AG04450 (cell line): ENCODE measurements around the gene TRPT1. TPM values are rescaled to one million over a fixed set of nuclear protein-coding genes. Genes with fewer than 3 reads are reported as not detected.

Experiments
- CTCF ChIA-PET: fragments of 300-600, 350-600 bp; formaldehyde crosslinking; extraction: SDS; loops from one replicate; lab custom pipeline; 2022; ENCODE audit warnings: antibody characterized with exemption, inconsistent platforms; lab: Charles Lee
- POLR2A ChIA-PET: fragments of 350-600 bp; formaldehyde crosslinking; extraction: SDS; loops from one replicate; lab custom pipeline; 2021; ENCODE audit warnings: antibody characterized with exemption, inconsistent platforms; lab: Yijun Ruan, JAX
- DNase-seq: peaks from one replicate; pipeline ENCODE4 v3.0.0-alpha.2; 2011; ENCODE audit warnings: low read depth, low spot score
- H3K27ac ChIP-seq: one replicate; pipeline ENCODE4 v1.5.1; 2012; ENCODE audit warnings: low read depth, low read length, control low read depth
- H3K27me3 ChIP-seq: one replicate; pipeline ENCODE4 v1.6.0; 2012; ENCODE audit warnings: low read length; ENCODE audit not compliant: control insufficient read depth, insufficient read depth
- H3K4me3 ChIP-seq: 2 replicates; pipeline ENCODE4 v1.5.1; 2011; ENCODE audit warnings: mild to moderate bottlenecking, low read depth, low read length, control low read depth
- H3K9me3 ChIP-seq: 2 replicates; pipeline ENCODE4 v1.5.1; 2012; ENCODE audit warnings: low read length; ENCODE audit not compliant: control insufficient read depth, insufficient read depth
- polyA plus RNA-seq: library from polyadenylated mRNA; depleted of rRNA; stranded (reverse); fragments of >200 nt; gene quantifications from 2 replicates; pipeline ENCODE4 v1.2.3, GENCODE V29; 2011; rRNA removed
- TF ChIP-seq, protein P1 (sequence below): IDR thresholded peaks from 2 replicates; pipeline ENCODE4 v1.5.1; 2011; ENCODE audit warnings: low read depth, low read length, control low read depth, inconsistent platforms

Gene TRPT1
- polyA plus RNA-seq, 1 experiment = 21.6 TPM

DNA sequence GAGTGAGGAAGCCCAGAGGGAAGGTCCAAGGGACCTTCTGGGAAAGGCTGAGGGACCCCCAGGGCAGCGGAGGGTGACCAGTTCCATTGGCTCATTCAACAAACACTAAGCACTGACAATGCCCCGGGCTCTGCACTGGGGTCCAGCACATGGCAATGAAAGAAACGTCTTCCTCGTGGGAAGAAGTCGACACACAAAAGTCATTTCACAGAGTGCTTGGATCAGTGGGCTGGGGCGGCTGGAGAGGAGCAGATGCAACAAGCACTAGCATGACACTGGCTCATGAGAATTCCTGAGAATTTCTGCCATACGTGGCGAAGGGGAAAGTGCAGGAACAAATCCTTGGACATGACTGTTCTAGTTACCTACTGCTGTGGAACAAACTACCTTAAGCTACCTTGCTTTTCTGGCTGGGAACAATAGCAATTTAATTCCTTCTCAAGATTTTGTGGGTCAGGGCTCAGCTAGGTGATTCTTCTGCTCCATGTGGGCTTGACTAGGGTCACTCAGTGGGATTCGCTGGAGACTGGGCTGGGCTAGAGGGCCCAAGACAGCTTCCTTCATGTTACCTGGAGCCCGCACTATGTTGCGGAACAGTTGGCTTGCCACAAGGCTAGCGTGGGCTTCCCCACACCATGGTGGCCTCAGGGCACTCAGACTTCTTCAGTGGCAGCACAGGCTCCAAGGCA lies 46.9 kb downstream of the TRPT1 start:
- DNase-seq = no peak
- no peak overlapping the region for H3K4me3 ChIP-seq
- H3K27ac ChIP-seq = no peak overlapping the region
- no peaks in the 10 kb centered on the region for H3K27me3 ChIP-seq
- TF ChIP-seq, protein P1, sequence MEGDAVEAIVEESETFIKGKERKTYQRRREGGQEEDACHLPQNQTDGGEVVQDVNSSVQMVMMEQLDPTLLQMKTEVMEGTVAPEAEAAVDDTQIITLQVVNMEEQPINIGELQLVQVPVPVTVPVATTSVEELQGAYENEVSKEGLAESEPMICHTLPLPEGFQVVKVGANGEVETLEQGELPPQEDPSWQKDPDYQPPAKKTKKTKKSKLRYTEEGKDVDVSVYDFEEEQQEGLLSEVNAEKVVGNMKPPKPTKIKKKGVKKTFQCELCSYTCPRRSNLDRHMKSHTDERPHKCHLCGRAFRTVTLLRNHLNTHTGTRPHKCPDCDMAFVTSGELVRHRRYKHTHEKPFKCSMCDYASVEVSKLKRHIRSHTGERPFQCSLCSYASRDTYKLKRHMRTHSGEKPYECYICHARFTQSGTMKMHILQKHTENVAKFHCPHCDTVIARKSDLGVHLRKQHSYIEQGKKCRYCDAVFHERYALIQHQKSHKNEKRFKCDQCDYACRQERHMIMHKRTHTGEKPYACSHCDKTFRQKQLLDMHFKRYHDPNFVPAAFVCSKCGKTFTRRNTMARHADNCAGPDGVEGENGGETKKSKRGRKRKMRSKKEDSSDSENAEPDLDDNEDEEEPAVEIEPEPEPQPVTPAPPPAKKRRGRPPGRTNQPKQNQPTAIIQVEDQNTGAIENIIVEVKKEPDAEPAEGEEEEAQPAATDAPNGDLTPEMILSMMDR = no peak
- POLR2A ChIA-PET = no interaction called here
- H3K9me3 ChIP-seq = peaks cover 6% of the 10 kb centered on the region
- CTCF ChIA-PET = interaction anchor here (0.5 kb wide), 1 partner anchor 73 kb away, joined by 4 read pairs; no protein-coding TSS in a partner anchor

DNA sequence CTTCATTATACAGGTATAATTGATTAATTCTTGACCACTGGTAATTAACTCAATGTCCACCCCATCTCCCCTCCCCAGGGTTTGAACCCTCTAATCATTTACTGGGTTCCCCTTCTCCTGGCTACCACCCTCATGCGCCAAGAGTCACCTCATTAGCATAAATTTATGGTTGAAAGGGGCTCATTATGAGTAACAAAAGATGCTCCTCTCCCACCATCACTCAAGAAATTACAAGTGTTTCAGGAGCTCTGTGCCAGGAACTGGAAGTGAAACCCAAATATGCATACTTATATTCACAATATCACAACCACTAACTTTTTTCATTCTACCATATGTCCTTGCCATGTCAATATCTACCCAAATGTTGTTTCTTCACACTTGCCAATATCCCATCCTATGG lies 47.8 kb downstream of the TRPT1 start:
- no peak overlapping the region for H3K4me3 ChIP-seq
- peaks cover 13% of the 10 kb centered on the region for H3K9me3 ChIP-seq
- TF ChIP-seq, protein P1 = no peak
- ChIA-PET CTCF (interaction anchor here (1.6 kb wide), 1 partner anchor 13 kb away, joined by 3 read pairs; no protein-coding TSS in a partner anchor), POLR2A (no interaction called here)
- DNase-seq = no peak
- H3K27me3 ChIP-seq = no peaks in the 10 kb centered on the region
- H3K27ac ChIP-seq = no peak overlapping the region

DNA sequence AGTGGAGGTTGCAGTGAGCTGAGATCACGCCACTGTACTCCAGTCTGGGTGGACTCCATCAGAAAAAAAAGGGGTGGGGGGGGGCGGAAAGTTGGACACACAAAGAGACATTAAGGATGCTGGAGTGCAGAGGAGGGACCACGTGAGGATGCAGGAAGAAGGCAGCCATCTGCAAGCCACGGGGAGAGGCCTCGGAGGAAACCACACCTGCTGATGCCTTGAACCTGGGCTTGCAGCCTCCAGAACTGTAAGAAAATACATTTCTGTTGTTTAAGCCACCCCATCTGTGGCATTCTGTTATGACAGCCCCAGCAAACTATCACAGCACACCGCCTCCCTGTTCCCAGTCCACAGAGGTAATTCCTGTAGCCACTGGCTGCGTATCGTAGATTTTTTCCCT lies 49.2 kb downstream of the TRPT1 start:
- ChIA-PET CTCF (interaction anchor here (0.6 to 1.6 kb wide), 2 partner anchors 12 to 306 kb away, joined by 3 to 4 read pairs; no protein-coding TSS in a partner anchor), POLR2A (interaction anchor here (0.6 kb wide), 1 partner anchor 41 kb away, joined by 12 read pairs; no protein-coding TSS in a partner anchor)
- no peak for DNase-seq
- H3K9me3 ChIP-seq = peaks cover 13% of the 10 kb centered on the region
- TF ChIP-seq, protein P1 = no peak
- H3K27me3 ChIP-seq = no peaks in the 10 kb centered on the region
- no peak overlapping the region for H3K27ac ChIP-seq
- no peak overlapping the region for H3K4me3 ChIP-seq

Other genes starting within 250 kb of the TRPT1 start
- 99.0 and 105 TPM in 2 replicates for gene OTUB1, start 239.7 kb downstream of the TRPT1 start, polyA plus RNA-seq
- gene FLRT1, start 190.3 kb downstream of the TRPT1 start, polyA plus RNA-seq = 0.17 and 0.33 TPM in 2 replicates
- gene MACROD1, start 60.1 kb downstream of the TRPT1 start, polyA plus RNA-seq = 8.0 and 8.1 TPM in 2 replicates
- gene STIP1, start 40.0 kb downstream of the TRPT1 start, polyA plus RNA-seq = 166 and 171 TPM in 2 replicates
- 0.38 and 0.72 TPM in 2 replicates for gene FERMT3, start 19.5 kb downstream of the TRPT1 start, polyA plus RNA-seq
- 18.8 and 29.1 TPM in 2 replicates for gene NUDT22, start 88 bp upstream of the TRPT1 start, polyA plus RNA-seq
- gene DNAJC4, start 4.4 kb upstream of the TRPT1 start, polyA plus RNA-seq = 18.7 and 28.4 TPM in 2 replicates
- gene VEGFB, start 8.4 kb upstream of the TRPT1 start, polyA plus RNA-seq = 11.8 and 15.7 TPM in 2 replicates
- gene FKBP2, start 14.9 kb upstream of the TRPT1 start, polyA plus RNA-seq = 29.9 and 39.0 TPM in 2 replicates
- 119 and 146 TPM in 2 replicates for gene PPP1R14B, start 20.8 kb upstream of the TRPT1 start, polyA plus RNA-seq
- gene PLCB3, start 25.3 kb upstream of the TRPT1 start, polyA plus RNA-seq = 11.7 and 13.0 TPM in 2 replicates
- gene BAD, start 58.5 kb upstream of the TRPT1 start, polyA plus RNA-seq = 36.1 and 54.8 TPM in 2 replicates
- gene GPR137, start 59.7 kb upstream of the TRPT1 start, polyA plus RNA-seq = 12.4 and 21.1 TPM in 2 replicates
- gene KCNK4, start 65.1 kb upstream of the TRPT1 start, polyA plus RNA-seq = not detected in 2 replicates
- 0.14 TPM in 1 of 2 replicates, not detected in the other for gene CATSPERZ, start 74.2 kb upstream of the TRPT1 start, polyA plus RNA-seq
- 5.5 and 7.4 TPM in 2 replicates for gene ESRRA, start 79.3 kb upstream of the TRPT1 start, polyA plus RNA-seq
- gene TRMT112, start 91.4 kb upstream of the TRPT1 start, polyA plus RNA-seq = 194 and 208 TPM in 2 replicates
- gene PRDX5, start 91.9 kb upstream of the TRPT1 start, polyA plus RNA-seq = 366 and 383 TPM in 2 replicates
- gene CCDC88B, start 114.0 kb upstream of the TRPT1 start, polyA plus RNA-seq = 1.4 and 2.0 TPM in 2 replicates
- gene RPS6KA4, start 133.0 kb upstream of the TRPT1 start, polyA plus RNA-seq = 21.9 and 29.6 TPM in 2 replicates